GM12892 (cell line): ENCODE results near the gene E2F6.

ENCODE experiments used
- POLR2A ChIP-seq: IDR thresholded peaks from 2 replicates; pipeline ENCODE4 v1.6.1; 2011; ENCODE audit warnings: low read depth, low read length, control low read depth
- POLR2AphosphoS5 ChIP-seq: IDR thresholded peaks from 2 replicates; pipeline ENCODE4 v1.6.1; 2011; ENCODE audit warnings: low read depth, low read length, control low read depth

GRCh38 chr2:11416931-11417330, 49.0 kb downstream of the E2F6 start:
- no peak for TF ChIP-seq POLR2AphosphoS5
- no peak for TF ChIP-seq POLR2A
